ENCODE data around the gene CIDEB. TPM values are rescaled to one million over a fixed set of nuclear protein-coding genes. Genes with fewer than 3 reads are reported as not detected.
"Not testable (repeated sequence)": the region's sequence is repeated elsewhere in the genome, so short reads cannot be mapped to it uniquely, and the experiment has no call there.

The CIDEB gene
- polyA plus RNA-seq, 3 donors = 24.6 to 28.8 (median 26.5) TPM

GRCh38 chr14:24337144-24337823 is 29.5 kb upstream of the CIDEB start:
- DNase-seq (ENCODE audit: extremely low read depth in 1 of 11, low read depth in 9 of 11, low spot score in 4 of 11) = no peak

GRCh38 chr14:24335461-24336171 is 27.8 kb upstream of the CIDEB start:
- no peak for DNase-seq (ENCODE audit: extremely low read depth in 1 of 11, low read depth in 9 of 11, low spot score in 4 of 11)

GRCh38 chr14:24334431-24335291 is 26.9 kb upstream of the CIDEB start, which contains the start of gene ADCY4:
ADCY4 (minus strand) TSS chr14:24335071; CDS start chr14:24334652, 419 bp downstream.
- no peak for DNase-seq (ENCODE audit: extremely low read depth in 1 of 11, low read depth in 9 of 11, low spot score in 4 of 11)

GRCh38 chr14:24332268-24332993 is 24.7 kb upstream of the CIDEB start:
- peak in 5 of 11 donors; percentile 55 to 73 (median 71) for DNase-seq (ENCODE audit: extremely low read depth in 1 of 11, low read depth in 9 of 11, low spot score in 4 of 11)

- DNase-seq (ENCODE audit: extremely low read depth in 1 of 11, low read depth in 9 of 11, low spot score in 4 of 11) = no peak
Observed at GRCh38 chr14:24331731-24332267, 24.0 kb upstream of the CIDEB start.

- no peak for DNase-seq (ENCODE audit: extremely low read depth in 1 of 11, low read depth in 9 of 11, low spot score in 4 of 11)
Observed at GRCh38 chr14:24330973-24331674, 23.3 kb upstream of the CIDEB start.

GRCh38 chr14:24329736-24330135 is 22.0 kb upstream of the CIDEB start:
- DNase-seq (ENCODE audit: extremely low read depth in 1 of 11, low read depth in 9 of 11, low spot score in 4 of 11) = no peak

GRCh38 chr14:24329073-24329663 is 21.4 kb upstream of the CIDEB start:
- DNase-seq (ENCODE audit: extremely low read depth in 1 of 11, low read depth in 9 of 11, low spot score in 4 of 11) = no peak

- DNase-seq (ENCODE audit: extremely low read depth in 1 of 11, low read depth in 9 of 11, low spot score in 4 of 11) = not testable (repeated sequence)
Observed at GRCh38 chr14:24327914-24328313, 20.1 kb upstream of the CIDEB start.

GRCh38 chr14:24327303-24327702 is 19.5 kb upstream of the CIDEB start:
- DNase-seq (ENCODE audit: extremely low read depth in 1 of 11, low read depth in 9 of 11, low spot score in 4 of 11) = no peak

- DNase-seq (ENCODE audit: extremely low read depth in 1 of 11, low read depth in 9 of 11, low spot score in 4 of 11) = no peak
Observed at GRCh38 chr14:24325963-24326362, 18.2 kb upstream of the CIDEB start.

GRCh38 chr14:24325041-24325530 is 17.3 kb upstream of the CIDEB start:
- DNase-seq (ENCODE audit: extremely low read depth in 1 of 11, low read depth in 9 of 11, low spot score in 4 of 11) = no peak

- no peak for DNase-seq (ENCODE audit: extremely low read depth in 1 of 11, low read depth in 9 of 11, low spot score in 4 of 11)
Observed at GRCh38 chr14:24324024-24324423, 16.2 kb upstream of the CIDEB start.

GRCh38 chr14:24323341-24323740 is 15.6 kb upstream of the CIDEB start:
- DNase-seq (ENCODE audit: extremely low read depth in 1 of 11, low read depth in 9 of 11, low spot score in 4 of 11) = no peak

GRCh38 chr14:24322672-24323071 is 14.9 kb upstream of the CIDEB start:
- no peak for DNase-seq (ENCODE audit: extremely low read depth in 1 of 11, low read depth in 9 of 11, low spot score in 4 of 11)

GRCh38 chr14:24321212-24321975 is 13.6 kb upstream of the CIDEB start:
- no peak for DNase-seq (ENCODE audit: extremely low read depth in 1 of 11, low read depth in 9 of 11, low spot score in 4 of 11)

All from renal cortex interstitium (tissue), 11 donors.